Spleen (tissue), 11 donors: ENCODE data around the gene MAPK6. TPM values are rescaled to one million over a fixed set of nuclear protein-coding genes. Genes with fewer than 3 reads are reported as not detected.

Source experiments
- DNase-seq: peaks from one replicate; pipeline ENCODE4 v3.0.0-alpha.2; 2020
- H3K27ac ChIP-seq, 8 donors: fragments of 200-600 bp; sonication (generic) in 7 of 8; 1 replicate in 4 of 8; 2 replicates in 4 of 8; pipeline versions ENCODE4 v1.5.0 to v1.8.0; 2016 to 2021; ENCODE audit warnings: inconsistent platforms in 4 of 8, mild to moderate bottlenecking in 4 of 8, moderate library complexity in 1 of 8
- H3K27me3 ChIP-seq, 7 donors: fragments of 200-600 bp; sonication (generic) in 6 of 7; replicated peaks in 1 of 7; 1 replicate in 4 of 7; 2 replicates in 3 of 7; pipeline versions ENCODE4 v1.5.0 to v1.8.0; 2016 to 2021; ENCODE audit warnings: inconsistent platforms in 3 of 7, mild to moderate bottlenecking in 1 of 7
- H3K36me3 ChIP-seq, 6 donors: fragments of 200-600 bp; sonication (generic) in 5 of 6; 1 replicate in 4 of 6; 2 replicates in 2 of 6; pipeline versions ENCODE4 v1.5.0 to v1.8.0; 2016 to 2021; ENCODE audit warnings: inconsistent platforms in 2 of 6
- H3K4me1 ChIP-seq, 6 donors: fragments of 200-600 bp; sonication (generic) in 5 of 6; 1 replicate in 3 of 6; 2 replicates in 3 of 6; pipeline versions ENCODE4 v1.5.0 to v1.8.0; 2016 to 2021; ENCODE audit warnings: inconsistent platforms in 3 of 6
- H3K4me3 ChIP-seq, 8 donors: fragments of 200-600 bp; sonication (generic) in 7 of 8; 1 replicate in 4 of 8; 2 replicates in 4 of 8; pipeline versions ENCODE4 v1.5.0 to v1.8.0; 2016 to 2021; ENCODE audit warnings: inconsistent platforms in 4 of 8, mild to moderate bottlenecking in 4 of 8, moderate library complexity in 2 of 8
- H3K9me3 ChIP-seq, 8 donors: fragments of 200-600 bp; sonication (generic) in 7 of 8; 1 replicate in 4 of 8; 2 replicates in 4 of 8; pipeline versions ENCODE4 v1.5.0 to v1.8.0; 2016 to 2021; ENCODE audit warnings: inconsistent platforms in 4 of 8
- CTCF ChIP-seq, 11 experiments: fragments of 200-600 bp in 7 of 11; fragments of 450-650 bp in 4 of 11; sonication (generic) in 4 of 11; IDR thresholded peaks in 8 of 11; conservative IDR thresholded peaks in 3 of 11; 1 replicate in 7 of 11; 2 replicates in 4 of 11; pipeline versions ENCODE4 v1.4.0 to v1.8.0; 2016 to 2021; ENCODE audit warnings: antibody characterized with exemption in 11 of 11, inconsistent platforms in 4 of 11, mild to moderate bottlenecking in 1 of 11
- POLR2A ChIP-seq, 3 donors: fragments of 450-650 bp; IDR thresholded peaks; one replicate each; pipeline ENCODE4 v1.5.1; 2017; ENCODE audit warnings: antibody characterized with exemption in 3 of 3, mild to moderate bottlenecking in 1 of 3
- POLR2AphosphoS5 ChIP-seq, 3 donors: sonication (generic); formaldehyde crosslinking; IDR thresholded peaks; one replicate each; pipeline ENCODE4 v1.5.1; 2017; ENCODE audit warnings: antibody characterized with exemption in 3 of 3
- WGBS, 5 donors: extraction: QIAGEN DNeasy Blood & Tissue Kit in 3 of 5; methylation state at CpG; one replicate each; pipeline versions ENCODE4 v1.1.5 to v1.1.7; 2013 to 2018; 5-methylcytosine and 5-hydroxymethylcytosine counted together
- intact Hi-C: fragments of 100-400 bp; cut with DNase I; formaldehyde crosslinking; loops from one replicate; pipeline ENCODE4 v1.15.0; 2023; ENCODE audit warnings: low total_unique reads
- polyA plus RNA-seq, 3 donors: library from polyadenylated mRNA; stranded (reverse); fragments of 200-250 nt; gene quantifications; one replicate each; pipeline ENCODE4 v1.2.1, GENCODE V29; 2013
- total RNA-seq, 7 donors: library from RNA; depleted of rRNA in 3 of 7; stranded (reverse); fragments of >200 nt in 3 of 7; fragmentation: NEBNext Ultra II Directional in 4 of 7; extraction: Animal tissue kit (Norgen Biotek cat#: 25700) in 4 of 7; gene quantifications; one replicate each; pipeline versions ENCODE4 v1.1.0 to v1.2.1, GENCODE V29; 2016 to 2021
- donor health status: healthy with polysubstance abuse.
- donor health status: DM: no; HTN: no; CAD: no; lungs with moderate emphysema.
- donor health status: DM: no; HTN: no; CAD: no.
- donor health status: Bipolar disorder and iron deficiency.
- donor health status: healthy.
- donor health status: DM: no; HTN: no; CAD: no.
- donor health status: DM: yes; HTN: yes; CAD: no.

Gene MAPK6
- total and polyA plus RNA-seq, 10 donors = 3.9 to 28.3 (median 20.7) TPM

- H3K27ac ChIP-seq = peak overlapping the region in 1 of 8 donors; percentile 16
- H3K36me3 ChIP-seq = no peaks in the 10 kb centered on the region
- intact Hi-C loops = no loop called here
- peaks cover 0 to 38% (median 5%) of the 10 kb centered on the region in 6 donors for H3K4me1 ChIP-seq
- H3K4me3 ChIP-seq = no peak overlapping the region
- no peaks in the 10 kb centered on the region for H3K9me3 ChIP-seq
- 66 to 79% (median 72%) methylated on average over 5 of the region's 5 CpGs for WGBS, 5 donors
- DNase-seq = no peak
- TF ChIP-seq CTCF (IDR thresholded peaks at IDR 0.05 in 8 of 11, conservative IDR thresholded peaks at IDR 0.05 in 3 of 11) (no peak), POLR2AphosphoS5 (IDR thresholded peaks at IDR 0.05) (peak in 1 of 3 donors; percentile 33)
- H3K27me3 ChIP-seq = peaks cover 0 to 28% (median 0%) of the 10 kb centered on the region in 7 donors
Observed at GRCh38 chr15:52104532-52105004, 85.5 kb downstream of the MAPK6 start.

GRCh38 chr15:52105846-52106245 is 86.8 kb downstream of the MAPK6 start:
- WGBS, 5 donors = 70 to 88% (median 73%) methylated on average over 2 of the region's 2 CpGs
- intact Hi-C loops = no loop called here
- Histone ChIP-seq H3K27me3 (peaks cover 0 to 37% (median 7%) of the 10 kb centered on the region in 7 donors), H3K4me1 (peaks cover 0 to 39% (median 5%) of the 10 kb centered on the region in 6 donors), H3K27ac (no peak overlapping the region), H3K4me3 (no peak overlapping the region), H3K36me3 (no peaks in the 10 kb centered on the region), H3K9me3 (no peaks in the 10 kb centered on the region)
- no peak for TF ChIP-seq CTCF (IDR thresholded peaks at IDR 0.05 in 8 of 11, conservative IDR thresholded peaks at IDR 0.05 in 3 of 11)
- no peak for TF ChIP-seq POLR2A (IDR thresholded peaks at IDR 0.05)
- TF ChIP-seq POLR2AphosphoS5 (IDR thresholded peaks at IDR 0.05) = no peak
- no peak for DNase-seq

GRCh38 chr15:52106641-52107040 is 87.6 kb downstream of the MAPK6 start:
- Histone ChIP-seq H3K27me3 (peaks cover 0 to 44% (median 11%) of the 10 kb centered on the region in 7 donors), H3K9me3 (no peaks in the 10 kb centered on the region), H3K4me1 (peaks cover 0 to 43% (median 7%) of the 10 kb centered on the region in 6 donors), H3K27ac (no peak overlapping the region), H3K36me3 (no peaks in the 10 kb centered on the region), H3K4me3 (no peak overlapping the region)
- 78 to 86% (median 79%) methylated on average over 6 of the region's 6 CpGs for WGBS, 5 donors
- no peak for DNase-seq
- intact Hi-C loops = no loop called here
- TF ChIP-seq POLR2A (IDR thresholded peaks at IDR 0.05) = no peak
- TF ChIP-seq CTCF (IDR thresholded peaks at IDR 0.05 in 8 of 11, conservative IDR thresholded peaks at IDR 0.05 in 3 of 11) = no peak
- TF ChIP-seq POLR2AphosphoS5 (IDR thresholded peaks at IDR 0.05) = no peak

GRCh38 chr15:52107238-52107637 is 88.2 kb downstream of the MAPK6 start:
- 74 to 90% (median 79%) methylated on average over 6 of the region's 6 CpGs for WGBS, 5 donors
- peaks cover 0 to 50% (median 17%) of the 10 kb centered on the region in 7 donors for H3K27me3 ChIP-seq
- no peak for DNase-seq
- intact Hi-C loops = no loop called here
- peaks cover 2 to 43% (median 12%) of the 10 kb centered on the region in 6 donors for H3K4me1 ChIP-seq
- H3K9me3 ChIP-seq = no peaks in the 10 kb centered on the region
- no peaks in the 10 kb centered on the region for H3K36me3 ChIP-seq
- TF ChIP-seq POLR2AphosphoS5 (IDR thresholded peaks at IDR 0.05) (no peak), CTCF (IDR thresholded peaks at IDR 0.05 in 8 of 11, conservative IDR thresholded peaks at IDR 0.05 in 3 of 11) (no peak), POLR2A (IDR thresholded peaks at IDR 0.05) (no peak)
- no peak overlapping the region for H3K27ac ChIP-seq
- H3K4me3 ChIP-seq = no peak overlapping the region
